ENCODE measurements around the gene HNRNPC.

GRCh38 chr14:21236948-21237797, 32.1 kb downstream of the HNRNPC start:
- TF ChIP-seq FOXM1 (IDR thresholded peaks at IDR 0.05; ENCODE audit: borderline replicate concordance) = no peak
- TF ChIP-seq SUZ12 (IDR thresholded peaks at IDR 0.05) = no peak
- no peak for TF ChIP-seq FOXA1 (IDR thresholded peaks at IDR 0.05)
- no peak for TF ChIP-seq ELF4 (IDR thresholded peaks at IDR 0.05)
- no peak for TF ChIP-seq HDGF (IDR thresholded peaks at IDR 0.05; ENCODE audit: borderline replicate concordance)
- TF ChIP-seq BHLHE40 (IDR thresholded peaks at IDR 0.05; ENCODE audit: borderline replicate concordance) = no peak
- no peak for TF ChIP-seq PKNOX1 (IDR thresholded peaks at IDR 0.05)
- no peak for TF ChIP-seq SP1 (IDR thresholded peaks at IDR 0.05)
- TF ChIP-seq NFRKB (IDR thresholded peaks at IDR 0.05) = no peak
- no peak for TF ChIP-seq TARDBP (IDR thresholded peaks at IDR 0.05)
- TF ChIP-seq ARNT (IDR thresholded peaks at IDR 0.05) = no peak
- TF ChIP-seq FOXK2 (IDR thresholded peaks at IDR 0.05) = no peak
